NCI-H748 treated with DMSO at 0.1 percent for 48 hours (cell line): Measurements from ENCODE around the gene GNG5.
A peak's percentile ranks its signal among the peaks of the same experiment; 100 is the strongest.
"Not testable (repeated sequence)": the region's sequence is repeated elsewhere in the genome, so short reads cannot be mapped to it uniquely, and the experiment has no call there.

ENCODE experiments used
- DNase-seq: peaks from one replicate; lab custom pipeline; 2025; lab: John Stamatoyannopoulos, UW

Gene GNG5

GRCh38 chr1:84506002-84506728, at the start of gene GNG5, which contains the start of gene SPATA1:
Gene GNG5 (minus strand): TSS chr1:84506581. CDS start chr1:84506091, 490 bp downstream.
Gene SPATA1 (plus strand): TSS chr1:84506386. CDS start chr1:84516360, 9,974 bp downstream.
- peak; percentile 89 for DNase-seq

GRCh38 chr1:84550826-84551225, 44.4 kb upstream of the GNG5 start:
- no peak for DNase-seq

- DNase-seq, result no peak
Observed at GRCh38 chr1:84541679-84542078, 35.3 kb upstream of the GNG5 start.

GRCh38 chr1:84540759-84541158, 34.4 kb upstream of the GNG5 start:
- DNase-seq, result no peak

- no peak for DNase-seq
Observed at GRCh38 chr1:84539972-84540371, 33.6 kb upstream of the GNG5 start.

- DNase-seq, result no peak
Observed at GRCh38 chr1:84538599-84538998, 32.2 kb upstream of the GNG5 start.

GRCh38 chr1:84525779-84526178, 19.4 kb upstream of the GNG5 start:
- DNase-seq, result peak; percentile 63

GRCh38 chr1:84524590-84524989, 18.2 kb upstream of the GNG5 start:
- DNase-seq, result no peak

- DNase-seq, result peak; percentile 7
Observed at GRCh38 chr1:84510668-84511067, 4.3 kb upstream of the GNG5 start.

GRCh38 chr1:84510165-84510564, 3.8 kb upstream of the GNG5 start:
- no peak for DNase-seq

GRCh38 chr1:84509029-84509428, 2.6 kb upstream of the GNG5 start:
- no peak for DNase-seq

GRCh38 chr1:84508510-84508909, 2.1 kb upstream of the GNG5 start:
- DNase-seq, result no peak

- DNase-seq, result not testable (repeated sequence)
Observed at GRCh38 chr1:84507887-84508286, 1.5 kb upstream of the GNG5 start.

- no peak for DNase-seq
Observed at GRCh38 chr1:84506729-84507453, 510 bp upstream of the GNG5 start.

GRCh38 chr1:84505493-84506001, 834 bp downstream of the GNG5 start:
- DNase-seq, result peak; percentile 73

- no peak for DNase-seq
Observed at GRCh38 chr1:84504580-84505492, 1.5 kb downstream of the GNG5 start.

- no peak for DNase-seq
Observed at GRCh38 chr1:84502927-84503326, 3.5 kb downstream of the GNG5 start.

- DNase-seq, result no peak
Observed at GRCh38 chr1:84497631-84498275, 8.6 kb downstream of the GNG5 start.

- DNase-seq, result no peak
Observed at GRCh38 chr1:84496498-84496897, 9.9 kb downstream of the GNG5 start.

- DNase-seq, result no peak
Observed at GRCh38 chr1:84493747-84494146, 12.6 kb downstream of the GNG5 start.

- no peak for DNase-seq
Observed at GRCh38 chr1:84492726-84493125, 13.7 kb downstream of the GNG5 start.

- no peak for DNase-seq
Observed at GRCh38 chr1:84489766-84490165, 16.6 kb downstream of the GNG5 start.
